ENCODE results near the gene ZNF500. TPM values are rescaled to one million over a fixed set of nuclear protein-coding genes. Genes with fewer than 3 reads are reported as not detected.

ZNF500 gene
- total and polyA plus RNA-seq, 4 donors = 3.0 to 7.4 (median 5.0) TPM

GRCh38 chr16:4778050-4778392 lies 11.1 kb upstream of the ZNF500 start:
- H3K9me3 ChIP-seq (ENCODE audit: control insufficient read depth in 4 of 4, low read length in 3 of 4) = no peaks in the 10 kb centered on the region
- no peaks in the 10 kb centered on the region for H3K27me3 ChIP-seq (ENCODE audit: control insufficient read depth in 4 of 4, insufficient read depth in 4 of 4, low read length in 3 of 4)
- no peaks in the 10 kb centered on the region for H3K4me1 ChIP-seq (ENCODE audit: control insufficient read depth in 4 of 4, insufficient read depth in 4 of 4, low read length in 3 of 4)
- TF ChIP-seq RAD21 (IDR thresholded peaks at IDR 0.05) (no peak), MAX (IDR thresholded peaks at IDR 0.05) (no peak), FOXA1 (IDR thresholded peaks at IDR 0.05) (no peak), NR2F2 (IDR thresholded peaks at IDR 0.05) (no peak), TAF1 (conservative IDR thresholded peaks at IDR 0.05) (no peak), HNF4A (conservative IDR thresholded peaks at IDR 0.05) (no peak), JUND (IDR thresholded peaks at IDR 0.05) (no peak), REST (IDR thresholded peaks at IDR 0.05) (no peak), GABPA (IDR thresholded peaks at IDR 0.05 in 1 of 2, conservative IDR thresholded peaks at IDR 0.05 in 1 of 2) (no peak), SP1 (IDR thresholded peaks at IDR 0.05) (no peak), RXRA (IDR thresholded peaks at IDR 0.05) (no peak), FOXA2 (IDR thresholded peaks at IDR 0.05) (no peak), YY1 (IDR thresholded peaks at IDR 0.05) (no peak), HNF4G (IDR thresholded peaks at IDR 0.05) (no peak)
- TF ChIP-seq, protein P1, sequence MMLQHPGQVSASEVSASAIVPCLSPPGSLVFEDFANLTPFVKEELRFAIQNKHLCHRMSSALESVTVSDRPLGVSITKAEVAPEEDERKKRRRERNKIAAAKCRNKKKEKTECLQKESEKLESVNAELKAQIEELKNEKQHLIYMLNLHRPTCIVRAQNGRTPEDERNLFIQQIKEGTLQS (IDR thresholded peaks at IDR 0.05) = no peak
- TF ChIP-seq, protein P2, sequence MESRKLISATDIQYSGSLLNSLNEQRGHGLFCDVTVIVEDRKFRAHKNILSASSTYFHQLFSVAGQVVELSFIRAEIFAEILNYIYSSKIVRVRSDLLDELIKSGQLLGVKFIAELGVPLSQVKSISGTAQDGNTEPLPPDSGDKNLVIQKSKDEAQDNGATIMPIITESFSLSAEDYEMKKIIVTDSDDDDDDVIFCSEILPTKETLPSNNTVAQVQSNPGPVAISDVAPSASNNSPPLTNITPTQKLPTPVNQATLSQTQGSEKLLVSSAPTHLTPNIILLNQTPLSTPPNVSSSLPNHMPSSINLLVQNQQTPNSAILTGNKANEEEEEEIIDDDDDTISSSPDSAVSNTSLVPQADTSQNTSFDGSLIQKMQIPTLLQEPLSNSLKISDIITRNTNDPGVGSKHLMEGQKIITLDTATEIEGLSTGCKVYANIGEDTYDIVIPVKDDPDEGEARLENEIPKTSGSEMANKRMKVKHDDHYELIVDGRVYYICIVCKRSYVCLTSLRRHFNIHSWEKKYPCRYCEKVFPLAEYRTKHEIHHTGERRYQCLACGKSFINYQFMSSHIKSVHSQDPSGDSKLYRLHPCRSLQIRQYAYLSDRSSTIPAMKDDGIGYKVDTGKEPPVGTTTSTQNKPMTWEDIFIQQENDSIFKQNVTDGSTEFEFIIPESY (IDR thresholded peaks at IDR 0.05) = no peak
- TF ChIP-seq, protein P3, sequence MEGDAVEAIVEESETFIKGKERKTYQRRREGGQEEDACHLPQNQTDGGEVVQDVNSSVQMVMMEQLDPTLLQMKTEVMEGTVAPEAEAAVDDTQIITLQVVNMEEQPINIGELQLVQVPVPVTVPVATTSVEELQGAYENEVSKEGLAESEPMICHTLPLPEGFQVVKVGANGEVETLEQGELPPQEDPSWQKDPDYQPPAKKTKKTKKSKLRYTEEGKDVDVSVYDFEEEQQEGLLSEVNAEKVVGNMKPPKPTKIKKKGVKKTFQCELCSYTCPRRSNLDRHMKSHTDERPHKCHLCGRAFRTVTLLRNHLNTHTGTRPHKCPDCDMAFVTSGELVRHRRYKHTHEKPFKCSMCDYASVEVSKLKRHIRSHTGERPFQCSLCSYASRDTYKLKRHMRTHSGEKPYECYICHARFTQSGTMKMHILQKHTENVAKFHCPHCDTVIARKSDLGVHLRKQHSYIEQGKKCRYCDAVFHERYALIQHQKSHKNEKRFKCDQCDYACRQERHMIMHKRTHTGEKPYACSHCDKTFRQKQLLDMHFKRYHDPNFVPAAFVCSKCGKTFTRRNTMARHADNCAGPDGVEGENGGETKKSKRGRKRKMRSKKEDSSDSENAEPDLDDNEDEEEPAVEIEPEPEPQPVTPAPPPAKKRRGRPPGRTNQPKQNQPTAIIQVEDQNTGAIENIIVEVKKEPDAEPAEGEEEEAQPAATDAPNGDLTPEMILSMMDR (IDR thresholded peaks at IDR 0.05; ENCODE audit: low read depth, low read length, missing input control) = no peak
- no peak overlapping the region for H3K9ac ChIP-seq (ENCODE audit: low read depth in 1 of 2, low read length in 2 of 2)
- no peak overlapping the region for H3K27ac ChIP-seq (ENCODE audit: low read depth in 1 of 2, low read length in 2 of 2)
- DNase-seq (ENCODE audit: low spot score) = no peak
- WGBS = 94% methylated on average over 5 of the region's 5 CpGs
- no peaks in the 10 kb centered on the region for H3K36me3 ChIP-seq (ENCODE audit: control insufficient read depth in 4 of 4, insufficient read depth in 3 of 4, low read depth in 1 of 4, low read length in 3 of 4)
- no peak overlapping the region for H3K4me3 ChIP-seq (ENCODE audit: low read depth in 1 of 3, low read length in 3 of 3)
